Measurements from ENCODE around the gene GPC6. TPM values are rescaled to one million over a fixed set of nuclear protein-coding genes. Genes with fewer than 3 reads are reported as not detected.

Gene GPC6
- total RNA-seq, 3 donors from 2014 or later: 0.03 to 0.08 TPM; not detected in 1

- no peaks in the 10 kb centered on the region for H3K36me3 Mint-ChIP-seq (ENCODE audit: insufficient read depth)
- no peaks in the 10 kb centered on the region for H3K9me3 Mint-ChIP-seq
- peaks cover 3% of the 10 kb centered on the region for H3K27me3 Mint-ChIP-seq (ENCODE audit: low read depth)
- ATAC-seq: no peak
- no peak overlapping the region for H3K4me3 Mint-ChIP-seq
- H3K4me1 Mint-ChIP-seq (ENCODE audit: low read depth): no peaks in the 10 kb centered on the region
- no peak for DNase-seq
These were observed 729.3 kb downstream of the GPC6 start for GRCh38 chr13:93955904-93956303.

- Mint-ChIP-seq H3K36me3 (ENCODE audit: insufficient read depth) (no peaks in the 10 kb centered on the region), H3K27me3 (ENCODE audit: low read depth) (peaks cover 3% of the 10 kb centered on the region), H3K4me3 (no peak overlapping the region), H3K9me3 (no peaks in the 10 kb centered on the region), H3K4me1 (ENCODE audit: low read depth) (no peaks in the 10 kb centered on the region)
- ATAC-seq (no peak), DNase-seq (no peak)
These were observed 729.8 kb downstream of the GPC6 start for GRCh38 chr13:93956426-93956825.

- Mint-ChIP-seq H3K36me3 (ENCODE audit: insufficient read depth) (no peaks in the 10 kb centered on the region), H3K27me3 (ENCODE audit: low read depth) (peaks cover 3% of the 10 kb centered on the region), H3K4me1 (ENCODE audit: low read depth) (no peaks in the 10 kb centered on the region), H3K4me3 (no peak overlapping the region), H3K9me3 (no peaks in the 10 kb centered on the region)
- no peak for DNase-seq
- ATAC-seq: no peak
These were observed 730.8 kb downstream of the GPC6 start for GRCh38 chr13:93957371-93957770.

- no peaks in the 10 kb centered on the region for H3K4me1 Mint-ChIP-seq (ENCODE audit: low read depth)
- DNase-seq (no peak), ATAC-seq (no peak)
These were observed 733.4 kb downstream of the GPC6 start for GRCh38 chr13:93959796-93960533.

GRCh38 chr13:93963266-93964145 lies 736.9 kb downstream of the GPC6 start:
- H3K27me3 Mint-ChIP-seq (ENCODE audit: low read depth): peaks cover 7% of the 10 kb centered on the region
- no peaks in the 10 kb centered on the region for H3K4me1 Mint-ChIP-seq (ENCODE audit: low read depth)
- H3K36me3 Mint-ChIP-seq (ENCODE audit: insufficient read depth): no peaks in the 10 kb centered on the region

More at GRCh38 chr13:93959796-93960533, 733.4 kb downstream of the GPC6 start:
- no peaks in the 10 kb centered on the region for H3K9me3 Mint-ChIP-seq
- peaks cover 3% of the 10 kb centered on the region for H3K27me3 Mint-ChIP-seq (ENCODE audit: low read depth)
- no peak overlapping the region for H3K4me3 Mint-ChIP-seq
- H3K36me3 Mint-ChIP-seq (ENCODE audit: insufficient read depth): no peaks in the 10 kb centered on the region

GRCh38 chr13:93964146-93964512 lies 737.5 kb downstream of the GPC6 start:
- H3K27me3 Mint-ChIP-seq (ENCODE audit: low read depth): peaks cover 7% of the 10 kb centered on the region
- no peaks in the 10 kb centered on the region for H3K9me3 Mint-ChIP-seq
- DNase-seq (no peak), ATAC-seq (no peak)
- no peaks in the 10 kb centered on the region for H3K4me1 Mint-ChIP-seq (ENCODE audit: low read depth)
- H3K4me3 Mint-ChIP-seq: no peak overlapping the region
- H3K36me3 Mint-ChIP-seq (ENCODE audit: insufficient read depth): no peaks in the 10 kb centered on the region

More at GRCh38 chr13:93963266-93964145, 736.9 kb downstream of the GPC6 start:
- ATAC-seq (no peak), DNase-seq (no peak)
- Mint-ChIP-seq H3K9me3 (no peaks in the 10 kb centered on the region), H3K4me3 (no peak overlapping the region)

GRCh38 chr13:93965587-93965986 lies 739.0 kb downstream of the GPC6 start:
- H3K36me3 Mint-ChIP-seq (ENCODE audit: insufficient read depth): no peaks in the 10 kb centered on the region
- no peaks in the 10 kb centered on the region for H3K4me1 Mint-ChIP-seq (ENCODE audit: low read depth)
- no peak overlapping the region for H3K4me3 Mint-ChIP-seq
- H3K9me3 Mint-ChIP-seq: no peaks in the 10 kb centered on the region
- peaks cover 4% of the 10 kb centered on the region for H3K27me3 Mint-ChIP-seq (ENCODE audit: low read depth)
- no peak for DNase-seq
- ATAC-seq: no peak

- ATAC-seq (no peak), DNase-seq (no peak)
- Mint-ChIP-seq H3K27me3 (ENCODE audit: low read depth) (peaks cover 4% of the 10 kb centered on the region), H3K9me3 (no peaks in the 10 kb centered on the region), H3K4me1 (ENCODE audit: low read depth) (no peaks in the 10 kb centered on the region), H3K4me3 (no peak overlapping the region), H3K36me3 (ENCODE audit: insufficient read depth) (no peaks in the 10 kb centered on the region)
These were observed 739.8 kb downstream of the GPC6 start for GRCh38 chr13:93966267-93966936.

- H3K4me3 Mint-ChIP-seq: no peak overlapping the region
- ATAC-seq: no peak
These were observed 740.7 kb downstream of the GPC6 start for GRCh38 chr13:93967286-93967685.

GRCh38 chr13:93975242-93975641 lies 748.6 kb downstream of the GPC6 start:
- no peak overlapping the region for H3K4me3 Mint-ChIP-seq
- H3K36me3 Mint-ChIP-seq (ENCODE audit: insufficient read depth): no peaks in the 10 kb centered on the region
- no peak for DNase-seq
- no peaks in the 10 kb centered on the region for H3K9me3 Mint-ChIP-seq
- no peaks in the 10 kb centered on the region for H3K4me1 Mint-ChIP-seq (ENCODE audit: low read depth)
- ATAC-seq: no peak
- peaks cover 5% of the 10 kb centered on the region for H3K27me3 Mint-ChIP-seq (ENCODE audit: low read depth)

More at GRCh38 chr13:93967286-93967685, 740.7 kb downstream of the GPC6 start:
- H3K27me3 Mint-ChIP-seq (ENCODE audit: low read depth): peaks cover 4% of the 10 kb centered on the region
- no peak for DNase-seq
- H3K36me3 Mint-ChIP-seq (ENCODE audit: insufficient read depth): no peaks in the 10 kb centered on the region
- no peaks in the 10 kb centered on the region for H3K9me3 Mint-ChIP-seq
- no peaks in the 10 kb centered on the region for H3K4me1 Mint-ChIP-seq (ENCODE audit: low read depth)

- Mint-ChIP-seq H3K27me3 (ENCODE audit: low read depth) (peaks cover 7% of the 10 kb centered on the region), H3K4me3 (no peak overlapping the region), H3K9me3 (no peaks in the 10 kb centered on the region), H3K4me1 (ENCODE audit: low read depth) (no peaks in the 10 kb centered on the region), H3K36me3 (ENCODE audit: insufficient read depth) (no peaks in the 10 kb centered on the region)
- ATAC-seq (no peak), DNase-seq (no peak)
These were observed 749.9 kb downstream of the GPC6 start for GRCh38 chr13:93976528-93976927.

- H3K27me3 Mint-ChIP-seq (ENCODE audit: low read depth): peaks cover 7% of the 10 kb centered on the region
These were observed 751.4 kb downstream of the GPC6 start for GRCh38 chr13:93977986-93978385.

GRCh38 chr13:93981426-93981977 lies 754.9 kb downstream of the GPC6 start:
- H3K27me3 Mint-ChIP-seq (ENCODE audit: low read depth): peaks cover 7% of the 10 kb centered on the region
- H3K4me3 Mint-ChIP-seq: no peak overlapping the region
- ATAC-seq: no peak
- no peaks in the 10 kb centered on the region for H3K4me1 Mint-ChIP-seq (ENCODE audit: low read depth)
- H3K36me3 Mint-ChIP-seq (ENCODE audit: insufficient read depth): no peaks in the 10 kb centered on the region
- DNase-seq: no peak
- no peaks in the 10 kb centered on the region for H3K9me3 Mint-ChIP-seq

More at GRCh38 chr13:93977986-93978385, 751.4 kb downstream of the GPC6 start:
- Mint-ChIP-seq H3K36me3 (ENCODE audit: insufficient read depth) (no peaks in the 10 kb centered on the region), H3K4me3 (no peak overlapping the region), H3K4me1 (ENCODE audit: low read depth) (no peaks in the 10 kb centered on the region), H3K9me3 (no peaks in the 10 kb centered on the region)
- ATAC-seq (no peak), DNase-seq (no peak)
